Heart left ventricle (tissue), 13 donors: ENCODE measurements around the gene SPTLC3.

Experiments used
- CTCF ChIP-seq, 12 donors: fragments of 200-600 bp; sonication (generic) in 4 of 12; IDR thresholded peaks; one replicate each; pipeline versions ENCODE4 v1.5.0 to v1.8.0; 2018 to 2022; ENCODE audit warnings: antibody characterized with exemption in 12 of 12, mild to moderate bottlenecking in 5 of 12
- POLR2A ChIP-seq, 2 donors: fragments of 450-650 bp; IDR thresholded peaks; one replicate each; pipeline ENCODE4 v1.6.1; 2017; ENCODE audit warnings: antibody characterized with exemption in 2 of 2, mild to moderate bottlenecking in 2 of 2, moderate library complexity in 2 of 2
- donor health status: ischemic (EF 13 %, LVEDD 7.1; RV severe dilation, severe dysfunction).
- donor health status: DM: no; HTN: yes; CAD: no.
- donor health status: DM: no; HTN: no; CAD: no.
- donor health status: ischemic (EF 25% LVEDD 6.9; RV normal size, moderate dysfunction).
- donor health status: ischemic (EF 25% LVEDD 5.7; RV mildly dilated, moderate dysfunction).
- donor health status: ischemic (EF 35%, LVEDD 5.7; RV mildly dilated, moderate dysfunction).
- donor health status: nonischemic (EF 11% LVEDD 7.7; RV severe dilation, severe dysfunction).
- donor health status: DM: yes; HTN: yes; CAD: no.
- donor health status: PGD.
- donor health status: ischemic (EF 29% LVEDD 5.4; RV normal size, mild dysfunction).
- donor health status: nonischemic (EF 23%, LVEDD 6.1; RV moderate dilation, normal function).

- TF ChIP-seq CTCF (IDR thresholded peaks at IDR 0.05), result no peak
- TF ChIP-seq POLR2A (IDR thresholded peaks at IDR 0.05), result no peak
These were observed 50.8 kb downstream of the SPTLC3 start for GRCh38 chr20:13059398-13060136.
